ENCODE data around the gene PLS3.
"Not testable (repeated sequence)": the region's sequence is repeated elsewhere in the genome, so short reads cannot be mapped to it uniquely, and the experiment has no call there.

The PLS3 gene

DNA sequence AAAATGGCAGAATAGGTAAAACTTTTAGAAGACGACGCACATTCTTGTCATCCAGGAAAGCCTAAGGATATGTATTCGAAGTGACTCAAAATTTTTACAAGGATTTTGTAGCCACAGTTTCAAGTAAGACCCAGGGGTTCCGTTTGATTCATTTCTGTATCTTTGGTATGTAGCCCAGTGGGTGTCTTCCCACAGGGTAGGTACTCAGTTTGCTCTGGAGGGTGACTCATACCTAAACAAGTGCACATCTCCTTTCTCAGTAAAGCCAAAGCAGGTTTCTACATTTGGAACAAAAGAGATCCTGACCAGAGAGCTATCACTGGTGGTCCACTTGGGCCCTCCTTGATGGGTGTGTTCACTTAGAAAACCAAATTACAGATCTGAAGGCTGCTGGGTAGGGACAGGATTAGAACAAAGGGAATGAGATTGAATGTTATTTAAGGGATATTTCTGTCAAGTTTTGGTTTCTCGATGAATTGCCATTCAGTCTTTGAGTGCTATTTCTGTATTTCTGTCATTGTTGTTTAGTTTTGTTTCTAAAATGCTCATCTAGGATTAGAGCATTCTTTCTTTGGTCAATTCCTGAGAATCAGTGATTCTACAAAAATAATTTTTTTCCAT, 56.1 kb downstream of the PLS3 start:
- no peak for DNase-seq

DNA sequence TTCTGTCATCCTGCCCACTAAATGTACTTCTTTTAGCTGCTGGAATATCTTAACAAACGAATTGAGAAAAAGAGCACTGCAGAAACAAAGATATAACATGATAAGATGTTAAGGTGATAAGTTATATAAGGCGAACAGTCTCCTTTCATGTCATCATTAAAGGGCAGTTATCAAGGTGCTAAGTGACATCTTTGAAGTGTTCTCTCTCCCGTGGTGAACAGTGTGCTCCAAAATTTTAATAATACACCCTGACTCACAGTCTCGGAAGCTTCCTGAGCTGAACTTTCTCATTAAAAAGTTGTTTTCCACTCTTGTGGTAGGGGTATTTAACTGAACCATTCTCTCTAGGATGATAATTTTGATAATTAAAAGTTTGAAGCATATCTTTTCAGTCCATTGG, 61.6 kb downstream of the PLS3 start:
- DNase-seq, result no peak

DNA sequence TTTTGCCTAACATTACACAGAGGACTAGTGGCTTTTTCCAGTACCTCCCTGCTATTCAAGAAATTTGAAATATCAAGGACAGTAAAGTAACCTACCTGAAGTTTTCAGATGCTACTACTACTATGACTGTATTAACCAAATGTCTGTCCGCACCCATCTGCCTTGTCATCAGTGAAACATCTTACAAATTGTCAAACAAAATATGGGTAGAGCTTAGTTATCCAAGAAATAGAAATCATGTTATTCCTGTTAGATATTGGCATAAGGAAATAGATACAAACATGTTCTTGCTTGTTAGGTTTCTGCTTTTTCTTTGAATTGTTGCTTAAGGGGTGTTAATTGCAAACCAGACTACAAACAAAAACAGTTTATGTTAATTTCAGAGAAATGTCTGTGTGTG, 63.9 kb downstream of the PLS3 start:
- no peak for DNase-seq

DNA sequence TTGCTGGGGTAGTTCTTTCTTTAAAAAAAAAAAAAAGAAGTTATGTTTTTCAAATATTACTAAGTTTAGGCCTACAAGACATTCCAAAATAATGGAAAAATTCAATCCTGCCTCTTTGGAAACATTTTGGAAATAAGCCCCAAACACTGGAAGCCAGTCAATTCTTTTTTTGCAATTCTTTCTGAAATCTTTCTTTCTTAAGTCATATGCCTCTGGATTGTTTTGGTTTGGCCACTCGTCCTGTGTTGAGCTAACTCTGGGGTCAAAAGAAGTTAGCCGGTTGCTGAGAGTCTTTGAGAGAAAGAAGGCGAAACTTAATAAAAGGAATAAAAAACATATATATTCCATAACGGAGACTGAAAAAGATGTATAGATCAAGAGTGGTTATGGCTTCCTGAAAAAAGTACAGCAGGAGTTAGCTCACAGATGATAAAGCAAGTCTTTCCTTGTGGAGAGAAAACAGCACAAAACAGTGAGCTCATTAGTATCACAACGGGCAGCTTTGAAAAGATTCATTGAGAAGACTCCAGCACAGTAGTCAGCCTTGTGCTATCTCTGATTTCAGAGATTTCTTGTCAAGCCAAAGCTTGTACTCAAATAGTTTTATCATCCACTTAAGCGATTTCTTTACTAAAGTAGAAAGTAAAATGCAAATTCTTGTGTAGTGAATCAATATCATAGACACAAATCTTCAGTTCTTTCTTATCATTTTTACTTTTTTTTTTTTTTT, 64.8 kb downstream of the PLS3 start:
- no peak for DNase-seq

DNA sequence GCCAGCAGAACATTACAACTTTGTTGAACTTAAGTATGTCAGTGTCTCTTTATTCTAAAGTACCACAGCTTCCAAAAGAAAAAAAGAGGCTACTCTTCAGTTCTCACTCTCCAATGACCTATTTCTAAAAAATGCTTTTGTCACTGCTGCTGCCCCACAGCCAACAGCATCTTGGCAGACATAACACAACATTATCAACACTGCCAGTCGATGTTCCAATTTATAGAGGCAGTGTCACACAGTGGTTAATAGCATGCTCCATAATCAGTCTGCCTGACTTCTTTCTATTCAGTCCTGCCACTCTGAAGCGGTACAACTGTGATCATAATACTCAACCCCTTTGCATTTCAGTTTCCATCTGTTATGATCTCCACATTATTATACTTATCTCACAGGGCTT, 69.2 kb downstream of the PLS3 start:
- no peak for DNase-seq

DNA sequence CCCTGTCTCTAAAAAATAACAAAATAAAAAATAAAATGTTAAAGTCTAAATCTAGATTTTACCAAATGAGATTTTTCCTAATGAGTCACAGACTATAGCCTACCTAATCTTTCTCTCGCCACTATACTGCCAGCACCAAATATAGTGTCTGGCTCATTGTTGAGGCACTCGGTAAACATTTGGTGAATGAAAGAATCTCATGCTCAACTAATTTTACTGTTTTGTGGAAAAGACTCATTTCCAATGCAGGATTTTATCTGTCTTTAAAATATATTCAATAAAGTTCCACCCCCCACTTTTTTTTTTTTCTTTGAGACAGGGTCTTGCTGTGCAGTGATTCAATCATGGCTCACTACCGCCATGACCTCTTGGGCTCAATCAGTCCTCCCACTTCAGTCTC, 71.5 kb downstream of the PLS3 start:
- DNase-seq, result no peak

DNA sequence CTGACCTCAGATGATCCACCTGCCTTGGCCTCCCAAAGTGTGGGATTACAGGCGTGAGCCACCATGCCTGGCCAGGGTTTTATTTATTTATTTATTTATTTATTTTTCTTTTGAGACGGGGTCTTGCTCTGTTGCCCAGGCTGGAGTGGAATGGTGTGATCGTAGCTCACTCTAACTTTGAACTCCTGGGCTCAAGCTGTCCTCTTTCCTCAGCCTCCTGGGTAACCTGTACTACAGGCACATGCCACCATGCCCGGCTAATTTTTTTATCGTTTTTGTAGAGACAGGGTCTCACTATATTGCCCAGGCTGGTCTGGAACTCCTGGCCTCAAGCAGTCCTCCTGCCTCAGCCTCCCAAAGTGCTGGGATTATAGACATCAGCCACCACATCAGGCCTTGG, 72.4 kb downstream of the PLS3 start:
- DNase-seq, result not testable (repeated sequence)

DNA sequence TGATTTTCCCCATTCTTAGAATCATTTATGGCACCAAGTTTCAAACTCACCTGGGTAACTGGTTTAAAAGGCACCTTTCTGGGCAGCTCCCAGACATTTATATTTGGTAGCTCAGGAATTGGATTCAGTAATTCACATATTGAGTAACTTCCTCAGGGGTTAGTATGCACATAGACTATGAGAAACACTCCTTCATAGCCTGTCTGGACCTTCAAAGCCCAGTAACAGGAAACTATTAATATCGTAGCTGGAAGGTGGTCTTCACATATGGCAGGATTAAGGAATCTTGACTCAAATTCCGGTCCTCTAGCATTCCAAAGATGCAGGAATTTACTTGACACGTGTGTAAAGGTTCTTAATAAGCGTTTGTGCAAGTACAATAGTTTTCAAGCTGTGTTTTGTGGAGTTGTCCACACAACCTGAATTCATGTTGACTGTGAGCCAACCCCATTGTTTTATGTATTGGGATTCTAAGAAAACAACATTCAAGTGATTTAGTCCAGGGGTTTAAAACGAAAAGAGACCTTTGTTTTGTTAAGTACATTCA, 78.4 kb downstream of the PLS3 start:
- DNase-seq, result no peak

DNA sequence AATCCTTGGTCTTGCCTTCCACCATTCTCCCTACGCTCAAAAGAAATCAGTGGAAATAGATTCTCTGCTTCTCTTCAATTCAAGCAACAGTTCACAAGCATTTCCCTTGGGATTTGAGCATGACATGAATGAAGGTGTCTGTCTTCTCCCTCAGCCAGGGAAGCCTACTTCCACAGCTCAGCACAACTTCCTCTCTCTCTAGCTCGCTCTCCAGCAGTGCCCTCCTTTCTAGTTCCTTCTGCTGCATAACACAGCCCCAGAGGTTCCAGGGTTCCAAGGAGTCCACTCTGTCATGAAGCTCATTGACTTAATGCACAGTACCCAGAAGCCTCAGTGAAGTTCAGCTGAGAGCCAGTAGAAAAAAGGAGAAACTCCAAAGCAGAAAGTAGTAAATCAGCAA, 81.3 kb downstream of the PLS3 start:
- DNase-seq, result no peak

DNA sequence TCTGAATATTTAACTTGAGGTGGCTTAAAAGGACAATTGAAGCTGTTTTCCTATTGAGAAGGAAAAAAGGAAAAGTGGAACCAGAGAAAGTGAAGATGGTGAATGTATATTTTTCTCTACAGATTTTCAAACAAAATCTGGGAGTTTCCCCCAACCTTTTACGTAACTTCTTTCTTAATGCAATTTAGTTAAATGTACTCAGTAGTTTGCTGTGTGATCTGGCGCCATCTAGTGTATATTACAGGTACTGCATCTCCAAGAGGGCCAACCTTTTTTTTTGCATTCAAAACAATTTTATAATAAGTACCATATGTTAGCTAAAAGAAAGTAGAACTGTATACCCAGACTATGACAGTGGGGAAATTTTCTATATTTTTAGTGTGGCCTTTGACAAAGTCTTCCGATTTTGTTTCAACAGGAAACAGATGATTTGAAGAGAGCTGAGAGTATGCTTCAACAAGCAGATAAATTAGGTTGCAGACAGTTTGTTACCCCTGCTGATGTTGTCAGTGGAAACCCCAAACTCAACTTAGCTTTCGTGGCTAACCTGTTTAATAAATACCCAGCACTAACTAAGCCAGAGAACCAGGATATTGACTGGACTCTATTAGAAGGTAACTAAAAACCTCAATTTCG, 82.0 kb downstream of the PLS3 start:
- no peak for DNase-seq

DNA sequence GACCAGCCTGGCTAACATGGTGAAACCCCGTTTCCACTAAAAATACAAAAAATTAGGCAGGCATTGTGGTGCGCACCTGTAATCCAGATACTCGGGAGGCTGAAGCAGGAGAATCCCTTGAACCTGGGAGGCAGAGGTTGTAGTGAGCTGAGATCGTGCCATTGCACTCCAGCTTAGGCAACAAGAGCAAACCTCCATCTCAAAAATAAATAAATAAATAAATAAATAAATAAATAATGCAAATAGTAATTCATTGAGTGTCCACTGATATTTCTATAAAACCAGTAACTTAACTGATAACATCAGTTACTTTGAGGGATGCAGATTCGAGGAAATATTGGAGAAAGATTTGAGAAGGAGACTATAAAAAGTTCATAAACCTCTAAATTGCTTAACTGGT, 83.4 kb downstream of the PLS3 start:
- not testable (repeated sequence) for DNase-seq

DNA sequence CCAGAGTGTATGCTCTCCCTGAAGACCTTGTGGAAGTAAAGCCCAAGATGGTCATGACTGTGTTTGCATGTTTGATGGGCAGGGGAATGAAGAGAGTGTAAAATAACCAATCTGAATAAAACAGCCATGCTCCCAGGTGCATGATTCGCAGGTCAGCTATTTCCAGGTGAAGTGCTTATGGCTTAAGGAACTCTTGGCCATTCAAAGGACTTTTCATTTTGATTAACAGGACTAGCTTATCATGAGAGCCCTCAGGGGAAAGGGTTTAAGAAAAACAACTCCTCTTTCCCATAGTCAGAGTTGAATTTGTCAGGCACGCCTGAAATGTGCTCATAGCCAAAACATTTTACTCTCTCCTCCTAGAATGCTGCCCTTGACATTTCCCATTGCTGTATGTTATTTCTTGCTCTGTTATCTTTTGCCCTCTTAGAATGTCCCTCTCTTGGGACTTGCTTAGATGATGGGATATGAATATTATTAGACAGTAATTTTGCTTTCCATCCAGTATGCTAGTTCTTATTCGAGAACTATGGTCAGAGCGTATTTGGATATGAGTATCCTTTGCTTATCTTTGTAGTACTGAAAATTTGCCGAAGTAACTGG, 88.6 kb downstream of the PLS3 start:
- DNase-seq, result no peak

DNA sequence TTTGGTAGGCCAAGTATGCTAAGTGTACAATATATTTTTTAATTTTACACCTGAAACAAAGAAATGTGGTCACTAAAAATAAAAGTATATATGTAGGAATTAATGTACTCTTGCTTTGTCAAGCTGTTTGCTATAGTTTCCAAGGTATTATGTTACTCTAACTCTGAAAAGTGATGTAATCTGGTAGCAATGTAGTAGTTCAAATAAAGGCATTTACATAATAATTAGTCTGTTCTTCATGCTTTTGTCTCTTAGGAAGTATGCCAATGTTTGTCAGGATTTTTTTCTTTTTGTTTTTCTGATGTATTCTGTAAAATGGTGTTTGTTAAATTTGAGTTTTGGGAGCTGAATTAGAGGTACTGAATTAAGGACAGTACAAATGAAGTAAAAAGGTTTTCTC, 89.5 kb downstream of the PLS3 start:
- no peak for DNase-seq

DNA sequence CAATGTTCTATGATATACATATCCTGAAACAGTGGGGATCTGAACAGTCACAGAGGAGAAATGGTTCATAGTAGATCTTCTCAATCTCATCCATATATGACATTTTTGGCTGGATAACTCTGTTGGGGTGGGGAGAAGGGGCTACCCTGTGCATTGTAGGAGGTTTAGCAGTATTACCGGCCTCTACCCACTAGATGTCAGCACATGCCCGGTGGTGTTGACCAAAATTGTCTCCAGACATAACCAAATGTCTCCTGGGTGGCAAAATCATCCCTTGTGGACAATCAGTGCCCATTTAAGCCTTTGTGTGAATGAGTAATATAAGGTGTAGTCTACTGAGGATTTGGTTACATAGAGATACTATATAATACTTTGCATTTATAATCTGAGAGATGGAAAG, 89.9 kb downstream of the PLS3 start:
- no peak for DNase-seq

DNA sequence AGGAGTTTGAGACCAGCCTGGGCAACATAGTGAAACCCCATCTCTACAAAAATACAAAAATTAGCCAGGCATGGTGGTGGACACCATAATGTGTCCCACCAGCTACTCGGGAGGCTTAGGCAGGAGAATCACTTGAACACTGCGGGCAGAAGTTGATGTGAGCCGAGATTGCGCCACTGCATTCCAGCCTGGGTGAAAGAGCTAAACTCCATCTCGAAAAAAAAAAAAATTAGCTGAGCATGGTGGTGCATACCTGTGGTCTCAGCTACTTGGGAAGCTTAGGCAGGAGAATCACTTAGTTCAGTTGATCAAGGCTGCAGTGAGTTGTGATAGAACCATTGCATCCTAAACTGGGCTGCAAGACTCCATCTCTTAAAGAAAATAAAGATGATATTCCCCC, 91.2 kb downstream of the PLS3 start:
- DNase-seq, result no peak

DNA sequence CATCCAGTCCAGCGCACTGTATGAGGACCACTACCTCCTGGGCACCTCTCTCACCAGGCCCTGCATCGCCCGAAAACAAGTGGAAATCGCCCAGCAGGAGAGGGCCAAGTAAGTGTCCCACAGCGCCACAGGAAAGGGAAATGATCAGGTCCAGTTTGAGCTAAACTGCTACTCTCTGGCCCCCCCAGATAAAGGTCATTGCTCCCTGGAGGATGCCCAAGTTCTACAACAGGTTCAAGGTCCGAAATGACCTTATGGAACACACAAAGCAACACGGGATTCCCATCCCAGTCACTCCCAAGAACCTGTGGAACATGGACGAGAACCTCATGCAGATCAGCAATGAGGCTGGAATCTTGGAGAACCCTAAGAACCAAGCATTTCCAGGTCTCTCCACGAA, 104.1 kb downstream of the PLS3 start:
- DNase-seq, result no peak

DNA sequence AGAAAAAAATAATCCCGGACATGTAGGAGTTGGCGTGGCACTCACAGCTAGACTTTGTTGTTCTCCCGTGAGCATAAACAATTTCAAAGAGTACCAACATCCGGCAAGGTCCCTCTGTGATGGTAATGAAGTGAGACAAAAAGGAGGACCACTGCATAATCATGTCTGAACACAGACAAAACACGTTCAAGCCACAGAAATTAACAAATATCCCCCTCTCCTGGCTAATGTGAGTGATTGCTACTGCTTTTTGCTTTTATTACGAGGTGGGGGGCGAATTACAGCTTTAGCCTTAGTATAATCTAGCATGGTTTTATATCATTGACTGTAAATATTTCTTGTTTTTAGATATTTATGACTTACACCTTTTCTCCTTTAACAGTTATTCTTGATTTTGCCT, 118.5 kb downstream of the PLS3 start:
- no peak for DNase-seq

DNA sequence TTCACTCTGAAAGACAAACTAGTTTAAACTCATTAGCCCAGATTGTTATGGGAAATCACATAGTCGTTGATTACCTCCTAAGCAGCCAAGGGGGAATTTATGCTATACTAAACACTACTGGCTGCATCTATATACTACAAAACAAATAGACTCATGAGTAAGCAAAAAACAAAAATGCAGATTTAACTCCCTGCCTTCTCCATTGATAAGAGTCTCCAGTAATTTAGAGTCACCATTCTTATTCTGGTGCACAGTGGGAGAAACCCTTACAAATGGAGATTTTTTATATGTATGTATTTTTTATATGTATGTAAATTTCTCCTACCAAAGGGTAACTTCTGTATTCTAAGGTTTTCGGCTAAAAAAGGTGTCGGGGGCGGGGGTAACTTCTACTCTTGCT, 126.6 kb downstream of the PLS3 start:
- DNase-seq, result no peak

DNA sequence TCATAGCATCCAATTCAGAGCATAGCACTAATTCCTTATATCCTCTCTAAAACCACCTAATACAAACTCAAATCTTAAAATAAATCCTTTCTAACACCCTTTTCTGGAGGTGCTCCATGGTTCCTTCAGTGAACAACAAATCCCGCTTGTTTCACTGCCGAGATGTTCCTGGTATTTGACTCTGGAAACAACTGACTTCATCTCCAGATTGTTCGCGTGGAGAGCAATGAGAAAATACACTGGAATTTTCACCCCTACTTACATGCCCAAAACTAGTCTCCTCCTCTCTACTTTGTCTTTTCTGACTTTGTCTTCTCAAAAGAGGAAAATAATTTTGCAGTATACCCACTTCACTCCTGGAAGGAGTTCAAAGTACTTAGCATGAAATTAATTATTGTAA, 129.0 kb downstream of the PLS3 start:
- DNase-seq, result no peak

DNA sequence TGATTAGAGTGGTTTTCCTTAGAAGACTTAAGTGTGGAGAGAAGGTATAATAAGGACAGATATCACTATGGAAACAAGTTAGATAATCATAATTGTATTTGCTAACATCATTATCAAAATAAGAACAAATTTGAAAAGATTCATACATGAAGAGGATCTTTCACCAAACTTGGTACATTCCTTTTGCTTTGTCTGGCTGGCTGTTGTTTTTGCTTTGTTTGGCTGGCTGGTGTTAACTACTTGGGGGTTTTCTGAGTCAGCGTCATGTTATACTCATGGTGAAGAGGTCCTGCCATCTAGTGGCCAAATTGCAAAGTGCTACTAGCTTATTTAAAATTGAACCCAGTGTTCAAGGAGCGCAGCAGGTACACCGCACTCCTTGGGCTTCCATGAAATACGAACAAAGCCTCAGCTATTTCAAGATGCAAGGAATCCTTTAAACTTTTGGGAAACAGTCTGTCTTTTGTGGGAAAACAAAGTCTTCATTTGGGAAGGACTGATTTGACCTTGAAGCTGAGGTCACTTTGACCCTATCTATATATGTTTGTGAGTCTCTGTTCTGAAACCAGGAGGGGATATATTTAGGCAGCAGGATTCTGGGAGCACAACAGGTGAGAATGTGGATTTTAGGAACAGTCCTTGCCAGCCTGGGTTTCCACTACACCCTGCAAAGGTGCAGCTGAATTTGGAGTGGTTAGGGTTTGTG, 129.7 kb downstream of the PLS3 start:
- DNase-seq, result no peak

DNA sequence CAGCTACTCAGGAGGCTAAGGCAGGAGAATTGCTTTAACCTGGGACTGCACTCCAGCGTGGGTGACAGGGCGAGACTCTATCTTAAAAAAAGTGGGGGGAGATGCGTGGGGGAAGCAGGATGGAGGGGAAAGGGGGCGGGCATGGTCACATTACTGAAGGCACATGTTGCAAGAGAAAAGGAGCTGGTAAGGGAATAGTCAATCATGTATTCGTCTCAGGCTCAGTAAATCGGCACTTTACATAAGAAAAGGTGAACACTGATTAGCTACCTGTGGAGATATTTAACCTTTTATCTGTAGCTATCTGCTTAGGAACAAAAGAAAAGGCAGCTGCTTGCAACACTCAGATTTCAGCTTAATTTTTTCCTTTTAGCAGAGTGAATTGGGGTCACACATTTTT, 132.5 kb downstream of the PLS3 start:
- DNase-seq, result no peak

DNA sequence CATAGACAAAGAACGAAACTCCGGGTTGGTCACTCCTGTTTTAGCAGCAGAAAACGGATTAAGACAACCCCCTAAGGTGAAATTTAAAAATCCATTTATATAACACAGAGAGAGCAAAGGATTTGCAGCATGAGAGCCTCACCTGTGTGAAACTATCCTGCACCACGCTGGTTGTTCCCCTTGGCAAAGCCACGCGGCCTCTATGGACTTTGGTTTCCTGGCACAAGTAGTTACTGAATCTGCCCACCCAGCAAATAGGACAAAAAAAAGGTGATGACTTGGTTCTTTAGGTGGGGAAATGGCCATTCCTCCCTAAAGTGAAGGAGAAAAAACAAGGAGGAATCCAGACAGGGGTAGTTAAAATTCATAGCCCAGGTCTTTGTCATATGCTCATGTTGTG, 133.1 kb downstream of the PLS3 start:
- DNase-seq, result no peak

DNA sequence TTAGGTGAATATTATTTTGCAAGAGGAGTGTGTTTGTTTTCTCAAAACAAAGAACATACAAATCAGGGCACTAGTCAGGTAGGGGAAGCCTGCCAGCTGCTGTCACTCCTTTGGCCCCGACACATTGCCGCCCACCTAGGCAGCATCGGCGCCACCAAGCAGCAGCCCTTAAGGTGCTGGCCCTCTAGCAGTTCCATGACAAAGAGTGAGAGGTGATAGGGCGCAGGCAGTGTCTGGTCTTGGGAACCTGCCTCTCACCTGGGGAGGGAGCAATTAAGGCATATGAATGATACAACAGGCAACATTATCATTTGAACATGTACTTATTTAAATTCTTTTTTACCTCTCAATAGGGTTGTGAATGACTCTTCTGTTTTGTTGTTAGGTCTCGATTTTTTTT, 135.1 kb downstream of the PLS3 start:
- no peak for DNase-seq

All from cortex of kidney (tissue), 1 donor.